Endodermal cell (in vitro differentiated cells): ENCODE results near the gene TMEM38A. TPM values are rescaled to one million over a fixed set of nuclear protein-coding genes. Genes with fewer than 3 reads are reported as not detected.
"Not testable (repeated sequence)": the region's sequence is repeated elsewhere in the genome, so short reads cannot be mapped to it uniquely, and the experiment has no call there.

Source experiments
- DNase-seq: peaks from one replicate; pipeline ENCODE4 v3.0.0-alpha.2; 2017
- H3K27ac ChIP-seq: 2 replicates; pipeline ENCODE4 v1.5.1; 2013; ENCODE audit warnings: mild to moderate bottlenecking, low read depth, low read length, moderate library complexity
- H3K27me3 ChIP-seq: 2 replicates; pipeline ENCODE4 v1.6.1; 2013; ENCODE audit warnings: mild to moderate bottlenecking, low read length, moderate library complexity; ENCODE audit not compliant: insufficient read depth, control insufficient read depth, poor library complexity, severe bottlenecking
- H3K36me3 ChIP-seq: 2 replicates; pipeline ENCODE4 v1.7.0; 2013; ENCODE audit warnings: mild to moderate bottlenecking, low read length, moderate library complexity; ENCODE audit not compliant: control insufficient read depth, insufficient read depth
- H3K4me1 ChIP-seq: one replicate; pipeline ENCODE4 v1.7.0; 2013; ENCODE audit warnings: low read length; ENCODE audit not compliant: control insufficient read depth, insufficient read depth
- H3K4me3 ChIP-seq: 2 replicates; pipeline ENCODE4 v1.5.1; 2013; ENCODE audit warnings: mild to moderate bottlenecking, low read length, moderate library complexity
- H3K9ac ChIP-seq: 2 replicates; pipeline ENCODE4 v1.6.1; 2013; ENCODE audit warnings: mild to moderate bottlenecking, low read length, moderate library complexity; ENCODE audit not compliant: poor library complexity, severe bottlenecking; ENCODE audit errors: extremely low read depth
- H3K9me3 ChIP-seq: 2 replicates; pipeline ENCODE4 v1.6.1; 2013; ENCODE audit warnings: mild to moderate bottlenecking, low read length, moderate library complexity; ENCODE audit not compliant: control insufficient read depth
- H3K27ac Mint-ChIP-seq: 2 replicates; pipeline ENCODE4 v1.8.0; 2020; ENCODE audit warnings: mixed read lengths
- H3K27me3 Mint-ChIP-seq: 2 replicates; pipeline ENCODE4 v1.8.0; 2021; ENCODE audit warnings: mild to moderate bottlenecking, mixed read lengths; ENCODE audit not compliant: insufficient read depth
- H3K36me3 Mint-ChIP-seq: 2 replicates; pipeline ENCODE4 v1.8.0; 2020; ENCODE audit warnings: low read depth, mixed read lengths
- H3K4me1 Mint-ChIP-seq: 2 replicates; pipeline ENCODE4 v1.8.0; 2020; ENCODE audit warnings: mixed read lengths
- H3K4me3 Mint-ChIP-seq: 2 replicates; pipeline ENCODE4 v1.8.0; 2020; ENCODE audit warnings: mild to moderate bottlenecking, moderate library complexity, mixed read lengths
- H3K9me3 Mint-ChIP-seq: 2 replicates; pipeline ENCODE4 v1.8.0; 2020; ENCODE audit warnings: mild to moderate bottlenecking, mixed read lengths
- WGBS, 2 experiments: methylation state at CpG; one replicate each; pipeline versions ENCODE4 v1.1.5 to v1.1.7; 2013; ENCODE audit warnings: missing lambda C conversion rate in 2 of 2, mixed read lengths in 1 of 2; ENCODE audit not compliant: insufficient coverage in 1 of 2, insufficient read length in 1 of 2; 5-methylcytosine and 5-hydroxymethylcytosine counted together
- total RNA-seq, 2 donors: library from RNA; stranded (reverse); fragmentation: NEBNext Ultra II Directional in 1 of 2; extraction: Animal tissue kit (Norgen Biotek cat#: 25700) in 1 of 2; gene quantifications; 2 replicates in 1 of 2; 3 replicates in 1 of 2; pipeline ENCODE4 v1.2.1, GENCODE V29; 2021
- TF ChIP-seq, protein P1 (sequence below): fragments of 200-600 bp; sonication (generic); conservative IDR thresholded peaks from 2 replicates; pipeline ENCODE4 v1.5.0; 2021; ENCODE audit warnings: antibody characterized with exemption, mild to moderate bottlenecking

The TMEM38A gene
- total RNA-seq, 2 donors from 2014 or later = 5.1 to 6.8 TPM

DNA sequence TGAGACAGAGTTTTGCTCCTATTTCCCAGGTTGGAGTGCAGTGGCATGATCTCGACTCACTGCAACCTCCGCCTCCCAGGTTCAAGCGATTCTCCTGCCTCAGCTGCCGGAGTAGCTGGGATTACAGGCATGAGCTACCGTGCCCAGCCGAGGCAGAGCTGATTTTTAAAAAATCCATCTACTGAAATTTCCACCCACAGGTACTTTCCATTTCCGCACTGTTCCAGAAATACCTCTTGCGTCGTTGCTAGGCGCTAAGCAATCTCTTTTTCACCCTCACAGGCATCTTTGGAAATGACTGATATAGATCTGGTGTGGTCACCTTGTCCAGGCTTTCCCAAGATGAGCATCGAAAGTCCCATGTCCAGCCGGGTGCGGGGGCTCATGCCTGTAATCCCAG, 9.4 kb downstream of the TMEM38A start:
- 95 to 98% methylated on average over 7 to 13 of the region's 13 CpGs for WGBS, 2 experiments
- TF ChIP-seq, protein P1, sequence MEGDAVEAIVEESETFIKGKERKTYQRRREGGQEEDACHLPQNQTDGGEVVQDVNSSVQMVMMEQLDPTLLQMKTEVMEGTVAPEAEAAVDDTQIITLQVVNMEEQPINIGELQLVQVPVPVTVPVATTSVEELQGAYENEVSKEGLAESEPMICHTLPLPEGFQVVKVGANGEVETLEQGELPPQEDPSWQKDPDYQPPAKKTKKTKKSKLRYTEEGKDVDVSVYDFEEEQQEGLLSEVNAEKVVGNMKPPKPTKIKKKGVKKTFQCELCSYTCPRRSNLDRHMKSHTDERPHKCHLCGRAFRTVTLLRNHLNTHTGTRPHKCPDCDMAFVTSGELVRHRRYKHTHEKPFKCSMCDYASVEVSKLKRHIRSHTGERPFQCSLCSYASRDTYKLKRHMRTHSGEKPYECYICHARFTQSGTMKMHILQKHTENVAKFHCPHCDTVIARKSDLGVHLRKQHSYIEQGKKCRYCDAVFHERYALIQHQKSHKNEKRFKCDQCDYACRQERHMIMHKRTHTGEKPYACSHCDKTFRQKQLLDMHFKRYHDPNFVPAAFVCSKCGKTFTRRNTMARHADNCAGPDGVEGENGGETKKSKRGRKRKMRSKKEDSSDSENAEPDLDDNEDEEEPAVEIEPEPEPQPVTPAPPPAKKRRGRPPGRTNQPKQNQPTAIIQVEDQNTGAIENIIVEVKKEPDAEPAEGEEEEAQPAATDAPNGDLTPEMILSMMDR = no peak
- H3K4me3 Mint-ChIP-seq = no peak overlapping the region
- Histone ChIP-seq H3K4me3 (no peak overlapping the region), H3K36me3 (no peaks in the 10 kb centered on the region), H3K27me3 (no peaks in the 10 kb centered on the region), H3K27ac (no peak overlapping the region), H3K9me3 (no peaks in the 10 kb centered on the region), H3K9ac (no peak overlapping the region), H3K4me1 (no peaks in the 10 kb centered on the region)
- no peaks in the 10 kb centered on the region for H3K27me3 Mint-ChIP-seq
- H3K4me1 Mint-ChIP-seq = no peaks in the 10 kb centered on the region
- H3K9me3 Mint-ChIP-seq = no peaks in the 10 kb centered on the region
- peaks cover 2% of the 10 kb centered on the region for H3K36me3 Mint-ChIP-seq
- DNase-seq = no peak
- H3K27ac Mint-ChIP-seq = no peak overlapping the region

DNA sequence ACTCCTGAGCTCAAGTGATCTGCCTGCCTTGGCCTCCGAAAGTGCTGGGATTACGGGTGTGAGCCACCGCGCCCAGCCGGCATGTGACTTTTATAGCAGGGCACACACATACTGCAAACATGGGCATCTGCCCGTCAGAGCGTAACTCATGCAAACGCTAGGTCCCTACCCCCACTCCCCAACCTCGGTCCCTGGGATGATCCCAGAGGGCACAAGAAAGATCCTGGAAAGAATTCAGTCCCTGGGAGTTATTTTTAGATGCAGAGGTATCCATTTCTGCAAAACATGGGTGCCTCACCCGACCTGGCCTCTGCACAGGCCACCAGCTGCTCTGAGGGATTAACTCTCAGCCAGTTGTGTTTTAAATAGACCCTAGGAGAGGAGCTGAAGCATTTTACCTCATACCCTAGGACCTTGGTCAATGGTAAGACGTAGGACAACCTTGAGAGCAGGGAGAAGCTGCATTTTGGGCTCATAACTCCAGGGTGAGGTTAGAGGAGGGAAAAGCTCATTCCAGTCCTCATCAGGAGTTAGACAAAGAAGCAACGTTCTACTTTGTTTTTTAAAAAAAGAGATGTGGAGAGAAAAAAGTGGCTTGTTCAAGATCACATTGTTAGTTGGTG, 10.8 kb downstream of the TMEM38A start:
- Histone ChIP-seq H3K27me3 (no peaks in the 10 kb centered on the region), H3K27ac (no peak overlapping the region), H3K9me3 (no peaks in the 10 kb centered on the region), H3K4me3 (no peak overlapping the region), H3K9ac (no peak overlapping the region), H3K36me3 (no peaks in the 10 kb centered on the region), H3K4me1 (no peaks in the 10 kb centered on the region)
- TF ChIP-seq, protein P1 = no peak
- H3K27me3 Mint-ChIP-seq = no peaks in the 10 kb centered on the region
- H3K36me3 Mint-ChIP-seq = peaks cover 2% of the 10 kb centered on the region
- H3K27ac Mint-ChIP-seq = no peak overlapping the region
- H3K9me3 Mint-ChIP-seq = no peaks in the 10 kb centered on the region
- no peak for DNase-seq
- H3K4me3 Mint-ChIP-seq = no peak overlapping the region
- H3K4me1 Mint-ChIP-seq = no peaks in the 10 kb centered on the region
- WGBS, 2 experiments = 91 to 100% methylated on average over 4 to 12 of the region's 12 CpGs

DNA sequence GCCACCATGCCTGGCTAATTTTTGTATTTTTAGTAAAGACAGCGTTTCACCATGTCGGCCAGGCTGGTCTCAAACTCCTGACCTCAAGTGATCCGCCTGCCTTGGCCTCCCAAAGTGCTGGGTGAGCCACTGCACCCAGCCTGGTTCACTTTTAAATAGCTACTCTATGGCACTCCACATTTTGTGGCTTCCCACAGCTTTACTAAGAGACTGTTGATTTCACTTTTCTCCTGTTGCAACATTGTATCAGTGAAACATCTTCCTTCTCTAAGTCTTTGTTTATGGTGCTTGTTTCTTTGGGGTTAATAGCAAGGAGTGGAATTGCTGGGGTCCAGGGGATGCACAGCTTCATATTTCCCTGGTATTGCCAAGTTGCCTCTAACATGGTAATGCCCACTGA, 12.3 kb downstream of the TMEM38A start:
- H3K4me1 Mint-ChIP-seq = no peaks in the 10 kb centered on the region
- H3K27me3 Mint-ChIP-seq = no peaks in the 10 kb centered on the region
- Histone ChIP-seq H3K36me3 (no peaks in the 10 kb centered on the region), H3K4me3 (no peak overlapping the region), H3K27me3 (no peaks in the 10 kb centered on the region), H3K27ac (no peak overlapping the region), H3K9me3 (no peaks in the 10 kb centered on the region), H3K9ac (no peak overlapping the region), H3K4me1 (no peaks in the 10 kb centered on the region)
- no peak overlapping the region for H3K4me3 Mint-ChIP-seq
- no peak for DNase-seq
- TF ChIP-seq, protein P1 = no peak
- 83 to 92% methylated on average over 3 of the region's 3 CpGs for WGBS, 2 experiments
- no peak overlapping the region for H3K27ac Mint-ChIP-seq
- H3K9me3 Mint-ChIP-seq = no peaks in the 10 kb centered on the region
- peaks cover 2% of the 10 kb centered on the region for H3K36me3 Mint-ChIP-seq

DNA sequence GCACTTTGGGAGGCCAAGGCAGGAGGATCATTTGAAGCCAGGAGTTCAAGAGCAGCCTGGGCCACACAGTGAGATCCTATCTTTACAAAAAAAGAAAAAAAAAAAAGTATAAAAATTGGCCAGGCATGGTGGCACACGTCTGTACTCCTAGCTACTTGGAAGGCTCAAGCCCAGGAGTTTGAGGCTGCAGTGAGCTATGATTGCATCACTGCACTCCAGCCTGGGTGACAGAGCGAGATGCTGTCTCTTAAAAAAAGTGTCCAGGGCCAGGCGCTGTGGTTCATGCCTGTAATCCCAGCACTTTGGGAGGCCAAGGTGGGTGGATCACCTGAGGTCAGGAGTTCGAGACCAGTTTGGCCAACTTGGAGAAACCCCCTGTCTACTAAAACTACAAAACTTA, 12.9 kb downstream of the TMEM38A start:
- H3K36me3 Mint-ChIP-seq, H3K36me3 ChIP-seq, DNase-seq, H3K27ac Mint-ChIP-seq, H3K9ac ChIP-seq, H3K4me3 ChIP-seq, H3K27me3 Mint-ChIP-seq, H3K4me3 Mint-ChIP-seq, H3K9me3 Mint-ChIP-seq, H3K4me1 ChIP-seq, H3K9me3 ChIP-seq, H3K27me3 ChIP-seq, H3K4me1 Mint-ChIP-seq, H3K27ac ChIP-seq: not testable (repeated sequence)
- WGBS, 2 experiments = 94 to 100% methylated on average over 4 of the region's 4 CpGs
